Astrocyte of the spinal cord (primary cell): Measurements from ENCODE around the gene SLC35A4.

ENCODE experiments used
- DNase-seq: peaks from one replicate; pipeline ENCODE4 v3.0.0; 2011; ENCODE audit warnings: low read depth, low spot score
- H3K4me3 ChIP-seq: 2 replicates; pipeline ENCODE4 v1.5.1; 2011; ENCODE audit warnings: low read depth, mild to moderate bottlenecking, low read length, moderate library complexity
- CTCF ChIP-seq: IDR thresholded peaks from 2 replicates; pipeline ENCODE4 v1.5.1; 2012; ENCODE audit warnings: low read depth, mild to moderate bottlenecking, low read length, inconsistent platforms
- in situ Hi-C: cut with HindIII; loops from 2 replicates; pipeline ENCODE4 v1.10.0; 2017; ENCODE audit warnings: low sequenced_read_pairs

SLC35A4 gene

GRCh38 chr5:140557136-140557805, 7.4 kb upstream of the SLC35A4 start, which contains the start of gene SRA1:
TSS of gene SRA1 (minus strand) at chr5:140557473. CDS start at chr5:140557452, 21 bp downstream.
- in situ Hi-C loops: no loop called here
- H3K4me3 ChIP-seq: peak within 1 kb of the TSS; percentile 90
- no peak for TF ChIP-seq CTCF
- DNase-seq: peak; percentile 92

DNA sequence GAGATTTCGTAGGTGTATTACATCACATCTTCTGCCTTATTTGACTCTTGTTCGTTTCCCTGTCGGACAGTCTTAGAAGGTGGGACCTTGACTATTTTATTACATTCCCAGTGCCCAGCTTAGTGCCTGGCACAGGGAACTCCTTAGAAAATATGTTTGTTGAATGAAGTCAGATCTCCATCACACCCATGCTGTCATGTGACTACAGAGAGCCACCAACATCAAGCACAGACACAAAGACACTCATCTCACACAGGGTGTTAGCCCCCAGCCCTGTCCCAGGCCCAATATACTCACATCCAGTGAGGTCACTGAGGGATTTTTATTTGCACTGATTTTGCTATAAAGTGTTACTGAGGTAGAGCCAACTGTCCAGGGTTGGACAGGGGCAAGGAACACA, 6.7 kb upstream of the SLC35A4 start:
- DNase-seq: no peak
- no peak overlapping the region for H3K4me3 ChIP-seq
- TF ChIP-seq CTCF: no peak
- in situ Hi-C loops: no loop called here

GRCh38 chr5:140558542-140558941, 6.1 kb upstream of the SLC35A4 start:
- in situ Hi-C loops: no loop called here
- no peak for DNase-seq
- TF ChIP-seq CTCF: no peak
- no peak overlapping the region for H3K4me3 ChIP-seq

DNA sequence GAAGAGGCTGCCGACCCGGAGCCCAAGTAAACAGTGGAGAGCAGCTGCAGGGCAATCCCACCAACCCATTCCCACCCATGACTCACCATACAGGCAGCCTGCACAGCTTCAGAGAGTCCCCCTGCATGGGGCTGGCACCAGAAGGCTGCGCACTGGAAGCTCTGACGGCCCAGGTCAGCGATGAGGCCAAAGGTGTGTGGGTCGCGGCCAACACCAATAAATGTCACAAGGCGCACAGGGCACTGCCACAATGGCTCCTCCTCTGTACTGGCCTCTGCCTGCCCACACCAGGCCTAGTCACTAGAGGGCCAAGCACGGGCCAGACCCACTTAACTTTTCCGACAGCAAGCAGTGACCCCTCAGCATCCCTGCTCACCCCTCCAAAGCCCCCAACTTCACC, 4.4 kb upstream of the SLC35A4 start:
- no peak overlapping the region for H3K4me3 ChIP-seq
- DNase-seq: no peak
- in situ Hi-C loops: no loop called here
- no peak for TF ChIP-seq CTCF

DNA sequence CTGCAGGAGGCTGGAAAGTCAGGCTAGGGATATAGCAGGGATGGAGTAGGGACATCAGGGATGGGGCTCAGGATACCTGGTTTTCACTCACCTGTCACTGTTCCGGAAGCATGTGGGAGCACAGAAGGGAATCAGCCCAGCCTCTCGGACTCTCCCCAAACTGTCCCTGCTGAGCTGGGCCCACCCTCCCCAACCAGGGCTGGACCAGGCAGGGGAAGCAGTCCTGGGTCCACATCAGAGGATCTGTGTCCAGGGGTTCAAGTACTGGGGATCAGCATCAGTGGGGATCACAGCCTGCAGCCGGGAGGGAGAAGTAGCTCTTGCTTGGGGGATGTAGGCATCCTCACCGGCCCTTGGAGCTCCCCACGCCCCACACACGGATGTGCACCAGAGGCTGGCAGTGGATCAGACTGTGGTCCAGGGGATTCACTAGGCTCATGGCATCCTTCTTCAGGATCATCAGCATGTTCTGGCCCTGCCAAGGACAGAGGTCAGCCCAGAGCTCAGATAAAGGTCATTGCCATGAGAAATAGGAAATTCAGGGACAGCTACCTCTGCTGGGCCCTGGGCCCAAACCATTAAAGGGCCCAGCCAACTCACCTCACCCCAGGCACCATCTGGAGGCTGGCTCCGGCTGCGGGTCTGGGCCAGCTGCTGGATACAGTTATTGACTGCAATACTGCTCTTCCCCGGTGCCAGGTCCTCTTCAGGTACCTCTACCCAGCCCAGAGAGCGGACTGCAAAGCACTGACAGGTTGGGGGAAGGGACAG, 2.7 kb upstream of the SLC35A4 start:
- DNase-seq: no peak
- in situ Hi-C loops: no loop called here
- no peak overlapping the region for H3K4me3 ChIP-seq
- no peak for TF ChIP-seq CTCF

DNA sequence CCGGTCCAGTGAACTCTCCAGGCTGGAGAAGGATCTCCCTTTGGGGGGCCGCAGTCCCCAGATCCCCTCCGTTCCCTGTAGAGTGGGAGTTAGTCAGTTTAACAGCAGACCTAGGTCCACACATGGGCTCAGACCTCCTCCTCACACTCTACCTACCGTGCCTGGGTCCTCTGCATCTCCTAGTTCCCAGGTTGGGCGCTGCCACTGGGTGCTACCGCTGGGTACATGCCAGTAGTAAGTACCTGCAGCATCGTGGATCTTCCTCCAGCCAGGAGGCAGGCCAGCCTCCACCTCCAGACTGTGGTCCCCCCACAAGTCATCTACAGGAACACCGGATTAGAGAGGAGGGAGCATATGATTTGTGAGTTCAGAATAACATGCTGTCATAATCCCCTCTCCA, 1.0 kb upstream of the SLC35A4 start:
- in situ Hi-C loops: no loop called here
- DNase-seq: no peak
- H3K4me3 ChIP-seq: peak overlapping the region; percentile 94
- no peak for TF ChIP-seq CTCF
